HFFc6 (cell line): ENCODE data around the gene GTF3C2. TPM values are rescaled to one million over a fixed set of nuclear protein-coding genes. Genes with fewer than 3 reads are reported as not detected.
A peak's percentile ranks its signal among the peaks of the same experiment; 100 is the strongest.

Source experiments
- DNase-seq: peaks from one replicate; pipeline ENCODE4 v3.0.0-alpha.2; 2018
- H3K27ac Mint-ChIP-seq: 2 replicates; pipeline ENCODE4 v1.8.0; 2020; ENCODE audit warnings: mild to moderate bottlenecking, mixed read lengths
- H3K27me3 Mint-ChIP-seq: 2 replicates; pipeline ENCODE4 v1.8.0; 2021; ENCODE audit warnings: mild to moderate bottlenecking, moderate library complexity, mixed read lengths; ENCODE audit not compliant: insufficient read depth
- H3K36me3 Mint-ChIP-seq: 2 replicates; pipeline ENCODE4 v1.8.0; 2021; ENCODE audit warnings: low read depth, mixed read lengths
- H3K4me1 Mint-ChIP-seq: 2 replicates; pipeline ENCODE4 v1.8.0; 2020; ENCODE audit warnings: low read depth, mixed read lengths
- H3K4me3 Mint-ChIP-seq: 2 replicates; pipeline ENCODE4 v1.8.0; 2020; ENCODE audit warnings: mild to moderate bottlenecking, moderate library complexity, mixed read lengths
- H3K9me3 Mint-ChIP-seq: 2 replicates; pipeline ENCODE4 v1.8.0; 2020; ENCODE audit warnings: mild to moderate bottlenecking, mixed read lengths
- total RNA-seq, 6 experiments: library from RNA; stranded (reverse); fragmentation: NEBNext Ultra II Directional; extraction: Animal tissue kit (Norgen Biotek cat#: 25700); gene quantifications; 2 replicates in 1 of 6; 3 replicates in 5 of 6; pipeline ENCODE4 v1.2.3, GENCODE V29; 2021
- TF ChIP-seq, protein P1 (sequence below): fragments of 200-600 bp; sonication (generic); IDR thresholded peaks from 2 replicates; pipeline ENCODE4 v1.5.0; 2021; ENCODE audit warnings: antibody characterized with exemption, mild to moderate bottlenecking

GTF3C2 gene
- total RNA-seq, 6 experiments from 2014 or later: 42.9 to 53.0 (median 48.4) TPM

DNA sequence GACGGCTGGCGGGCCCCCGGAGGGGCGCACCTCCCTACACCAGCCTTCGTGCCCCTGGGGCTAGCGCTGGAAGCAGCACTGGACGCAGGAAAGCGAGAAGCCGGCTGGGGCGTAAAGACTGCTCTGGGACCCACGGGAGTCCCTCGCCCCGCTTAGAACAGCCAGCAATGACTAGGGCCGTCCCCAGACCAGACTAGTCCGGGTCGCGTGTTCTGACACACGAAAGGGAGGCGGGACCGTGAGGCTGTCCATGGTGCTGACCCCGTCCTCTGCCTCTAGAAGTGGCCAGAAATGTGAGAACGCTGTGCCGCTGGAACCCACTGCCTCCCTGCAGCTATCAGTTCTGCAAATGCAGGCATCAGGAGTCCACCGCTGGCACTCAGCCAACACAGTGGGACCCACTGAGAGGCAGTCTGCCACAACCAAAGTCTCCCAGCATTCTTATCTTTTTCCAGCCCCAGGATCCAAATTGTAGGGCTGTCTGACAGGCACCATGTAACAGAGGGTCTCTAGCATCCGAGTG, 48.1 kb downstream of the GTF3C2 start, which contains the start of gene UCN:
Gene UCN (minus strand): TSS at position 87 of the 523 bp plus-strand sequence. CDS start 550 bp downstream, outside the sequence.
- TF ChIP-seq, protein P1, sequence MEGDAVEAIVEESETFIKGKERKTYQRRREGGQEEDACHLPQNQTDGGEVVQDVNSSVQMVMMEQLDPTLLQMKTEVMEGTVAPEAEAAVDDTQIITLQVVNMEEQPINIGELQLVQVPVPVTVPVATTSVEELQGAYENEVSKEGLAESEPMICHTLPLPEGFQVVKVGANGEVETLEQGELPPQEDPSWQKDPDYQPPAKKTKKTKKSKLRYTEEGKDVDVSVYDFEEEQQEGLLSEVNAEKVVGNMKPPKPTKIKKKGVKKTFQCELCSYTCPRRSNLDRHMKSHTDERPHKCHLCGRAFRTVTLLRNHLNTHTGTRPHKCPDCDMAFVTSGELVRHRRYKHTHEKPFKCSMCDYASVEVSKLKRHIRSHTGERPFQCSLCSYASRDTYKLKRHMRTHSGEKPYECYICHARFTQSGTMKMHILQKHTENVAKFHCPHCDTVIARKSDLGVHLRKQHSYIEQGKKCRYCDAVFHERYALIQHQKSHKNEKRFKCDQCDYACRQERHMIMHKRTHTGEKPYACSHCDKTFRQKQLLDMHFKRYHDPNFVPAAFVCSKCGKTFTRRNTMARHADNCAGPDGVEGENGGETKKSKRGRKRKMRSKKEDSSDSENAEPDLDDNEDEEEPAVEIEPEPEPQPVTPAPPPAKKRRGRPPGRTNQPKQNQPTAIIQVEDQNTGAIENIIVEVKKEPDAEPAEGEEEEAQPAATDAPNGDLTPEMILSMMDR: no peak
- Mint-ChIP-seq H3K36me3 (peaks cover 22% of the 10 kb centered on the region), H3K4me3 (no peak within 1 kb of the TSS), H3K27me3 (peaks cover 21% of the 10 kb centered on the region), H3K9me3 (no peaks in the 10 kb centered on the region), H3K4me1 (no peaks in the 10 kb centered on the region), H3K27ac (no peak within 1 kb of the TSS)
- DNase-seq: peak; percentile 17

DNA sequence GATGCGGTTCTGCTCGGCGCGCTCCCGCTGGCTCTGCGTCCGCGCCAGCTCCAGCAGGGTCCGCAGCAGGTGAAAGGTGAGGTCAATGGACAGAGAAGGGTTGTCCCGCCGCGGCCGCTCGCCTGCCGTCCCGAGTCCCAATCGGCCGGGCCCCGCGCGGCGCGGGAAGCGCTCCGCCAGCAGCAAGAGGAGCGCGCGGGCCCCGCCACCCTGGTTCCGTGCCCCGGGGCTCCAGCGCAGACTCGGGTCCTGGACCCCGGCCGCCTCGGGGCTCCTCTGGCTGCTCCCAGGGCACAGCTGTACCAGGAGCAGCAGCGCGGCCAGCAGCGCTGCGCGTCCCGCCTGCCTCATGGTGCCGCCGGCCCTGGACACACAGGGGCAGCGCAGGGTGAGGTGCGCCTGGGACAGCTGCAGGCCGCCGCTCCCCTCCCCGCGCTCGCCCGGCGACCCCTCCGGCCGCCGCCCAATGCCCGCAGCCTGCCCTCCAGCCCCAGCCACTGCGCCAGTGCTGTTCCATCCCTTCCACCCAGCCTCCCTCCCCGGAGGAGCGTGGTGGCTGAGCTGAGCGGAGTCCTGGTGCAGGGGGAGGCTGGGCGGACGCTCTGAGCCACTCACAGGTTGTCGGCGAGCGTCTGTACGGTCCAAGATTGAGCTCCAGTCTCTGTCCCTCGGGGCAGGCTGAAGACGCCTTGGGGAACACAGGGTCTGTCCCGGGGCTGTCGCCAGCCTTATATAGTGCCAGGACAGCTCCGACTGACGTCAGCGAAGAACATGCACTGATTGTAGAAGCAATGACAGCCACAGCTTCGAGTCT, 48.8 kb downstream of the GTF3C2 start:
- DNase-seq: no peak
- no peak overlapping the region for H3K27ac Mint-ChIP-seq
- peaks cover 22% of the 10 kb centered on the region for H3K36me3 Mint-ChIP-seq
- no peaks in the 10 kb centered on the region for H3K9me3 Mint-ChIP-seq
- no peaks in the 10 kb centered on the region for H3K4me1 Mint-ChIP-seq
- H3K4me3 Mint-ChIP-seq: no peak overlapping the region
- TF ChIP-seq, protein P1: no peak
- H3K27me3 Mint-ChIP-seq: peaks cover 21% of the 10 kb centered on the region

DNA sequence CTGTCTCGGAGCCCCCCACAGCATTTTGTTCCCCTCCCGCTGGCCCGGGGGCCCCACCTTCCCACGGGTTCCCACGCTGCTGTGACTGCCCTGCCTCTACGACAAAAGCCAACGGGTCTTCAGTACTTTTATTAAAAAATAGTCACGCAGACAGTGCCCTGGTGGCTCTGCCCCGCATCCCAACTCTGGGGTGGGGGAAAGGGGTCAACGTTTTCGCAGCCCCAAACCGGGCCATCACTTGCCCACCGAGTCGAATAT, 49.3 kb downstream of the GTF3C2 start:
- DNase-seq: no peak
- H3K4me3 Mint-ChIP-seq: no peak overlapping the region
- H3K9me3 Mint-ChIP-seq: no peaks in the 10 kb centered on the region
- TF ChIP-seq, protein P1: no peak
- no peak overlapping the region for H3K27ac Mint-ChIP-seq
- peaks cover 21% of the 10 kb centered on the region for H3K27me3 Mint-ChIP-seq
- peaks cover 22% of the 10 kb centered on the region for H3K36me3 Mint-ChIP-seq
- no peaks in the 10 kb centered on the region for H3K4me1 Mint-ChIP-seq

DNA sequence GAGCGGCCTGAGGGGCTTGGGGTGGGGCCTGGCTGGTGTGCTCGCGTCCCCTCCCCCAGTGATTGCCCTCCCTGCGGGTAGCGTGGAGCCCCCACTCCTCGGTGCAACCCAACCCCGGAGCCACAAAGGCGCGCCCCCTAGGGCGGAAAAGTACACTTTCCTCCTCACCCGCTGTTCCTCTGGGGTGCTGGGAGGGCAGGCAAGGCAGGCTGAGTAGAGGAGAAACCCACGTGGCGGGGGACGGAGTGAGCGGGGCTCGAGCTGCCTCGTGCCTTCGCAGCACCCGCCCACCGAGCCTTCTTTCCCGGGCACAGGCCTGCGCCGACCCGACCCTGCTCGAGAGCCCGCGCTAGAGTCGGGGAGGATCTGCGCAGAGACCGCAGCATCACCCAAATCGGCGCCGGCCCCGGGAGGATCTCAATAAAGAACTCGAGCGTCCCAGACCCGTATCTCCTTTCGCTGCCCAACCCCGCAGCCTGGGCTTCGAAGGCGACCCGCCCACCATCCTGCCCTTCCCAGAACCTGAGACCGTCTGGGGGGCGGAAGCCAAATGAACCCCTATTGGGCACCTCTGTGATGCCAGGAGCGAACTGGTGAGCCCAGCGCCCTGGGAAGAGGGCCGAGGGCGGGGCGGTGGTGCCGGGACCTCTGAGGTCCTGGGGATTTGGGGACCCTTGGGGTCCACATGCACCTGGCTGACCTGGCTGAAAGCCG, 49.8 kb downstream of the GTF3C2 start:
- Mint-ChIP-seq H3K9me3 (no peaks in the 10 kb centered on the region), H3K27me3 (peaks cover 20% of the 10 kb centered on the region), H3K27ac (no peak overlapping the region), H3K4me1 (no peaks in the 10 kb centered on the region), H3K4me3 (no peak overlapping the region), H3K36me3 (peaks cover 22% of the 10 kb centered on the region)
- TF ChIP-seq, protein P1: no peak
- DNase-seq: no peak

DNA sequence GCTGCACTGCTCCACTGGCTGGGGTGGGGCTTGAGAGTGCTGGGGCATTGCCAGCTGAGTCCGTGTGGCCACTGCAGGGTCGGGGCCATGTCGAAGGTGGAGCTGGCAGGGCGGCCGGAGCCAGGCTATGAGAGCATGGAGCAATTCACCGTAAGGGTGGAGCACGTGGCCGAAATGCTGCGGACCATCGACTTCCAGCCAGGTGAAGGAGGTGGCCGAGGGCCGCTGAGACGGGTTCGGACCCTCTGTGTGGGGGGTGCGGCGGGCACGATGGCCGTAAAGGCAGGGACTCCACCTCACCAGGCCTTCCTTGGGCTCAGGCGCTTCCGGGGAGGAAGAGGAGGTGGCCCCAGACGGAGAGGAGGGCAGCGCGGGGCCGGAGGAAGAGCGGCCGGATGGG, 50.4 kb downstream of the GTF3C2 start:
- Mint-ChIP-seq H3K27me3 (peaks cover 20% of the 10 kb centered on the region), H3K27ac (no peak overlapping the region), H3K4me1 (no peaks in the 10 kb centered on the region), H3K4me3 (no peak overlapping the region), H3K36me3 (peaks cover 16% of the 10 kb centered on the region), H3K9me3 (no peaks in the 10 kb centered on the region)
- no peak for DNase-seq
- TF ChIP-seq, protein P1: no peak
